Glomerular visceral epithelial cell (primary cell): ENCODE results near the gene MAP3K5.
A peak's percentile ranks its signal among the peaks of the same experiment; 100 is the strongest.

Experiments
- DNase-seq: peaks from one replicate; pipeline ENCODE4 v3.0.0-alpha.2; 2016; ENCODE audit errors: extremely low spot score

MAP3K5 gene

DNA sequence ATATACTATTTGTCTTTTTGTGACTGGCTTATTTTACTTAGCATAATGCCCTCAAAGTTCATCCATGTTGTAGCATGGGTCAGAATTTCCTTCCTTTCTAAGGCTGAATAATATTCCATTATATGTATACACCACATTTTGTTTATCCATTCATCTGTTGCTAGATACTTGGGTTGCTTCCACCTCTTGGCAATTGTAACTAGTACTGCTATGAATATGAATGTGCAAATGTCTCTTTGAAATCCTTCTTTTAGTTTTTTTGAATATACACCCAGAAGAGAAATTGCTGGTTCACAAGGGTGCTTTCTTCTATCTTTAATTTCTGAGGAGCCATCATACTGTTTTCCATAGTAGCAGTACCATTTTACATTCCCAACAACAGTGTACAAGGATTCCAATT is 220.8 kb downstream of the MAP3K5 start:
- no peak for DNase-seq

- DNase-seq: no peak
Measured at GRCh38 chr6:136571065-136571464, 221.2 kb downstream of the MAP3K5 start.

- DNase-seq: no peak
Measured at GRCh38 chr6:136568129-136568528, 224.1 kb downstream of the MAP3K5 start.

DNA sequence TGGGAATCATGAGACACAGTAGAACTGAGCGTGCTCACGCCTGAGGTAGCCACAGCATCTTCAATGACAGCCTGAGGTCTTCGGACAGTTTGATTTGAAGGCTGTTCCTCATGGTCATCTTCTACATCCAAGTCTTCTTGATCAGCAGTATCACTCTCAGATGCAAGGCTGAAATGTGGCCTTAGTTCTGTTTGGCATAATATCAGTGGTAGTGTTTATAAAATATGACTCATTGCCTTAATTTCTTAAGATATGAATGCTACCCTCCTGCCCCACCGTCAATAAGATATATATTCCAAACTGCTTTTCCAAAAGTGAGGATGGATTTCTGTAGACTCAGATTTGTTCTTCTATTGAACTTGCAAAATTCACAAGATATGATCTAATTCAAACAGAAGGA is 224.6 kb downstream of the MAP3K5 start:
- DNase-seq: no peak

DNA sequence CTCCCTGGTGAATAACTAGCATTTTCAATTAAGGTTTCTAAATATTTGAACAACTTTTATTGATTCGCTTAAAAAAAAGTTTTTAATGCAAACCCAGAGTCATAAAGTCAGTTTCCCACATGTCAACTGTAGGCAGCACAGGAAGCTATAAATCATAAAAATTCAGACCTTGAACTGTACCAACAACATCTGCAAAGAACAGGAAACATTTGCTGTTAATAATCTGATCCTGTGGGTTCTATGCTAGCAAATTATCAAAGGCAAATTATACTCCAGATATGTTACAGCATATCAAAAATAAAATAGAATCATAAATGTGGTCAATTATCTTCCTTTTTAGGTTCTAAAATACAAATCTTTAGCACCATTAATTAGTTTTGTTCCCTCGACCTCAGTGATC is 225.4 kb downstream of the MAP3K5 start:
- DNase-seq: no peak

DNA sequence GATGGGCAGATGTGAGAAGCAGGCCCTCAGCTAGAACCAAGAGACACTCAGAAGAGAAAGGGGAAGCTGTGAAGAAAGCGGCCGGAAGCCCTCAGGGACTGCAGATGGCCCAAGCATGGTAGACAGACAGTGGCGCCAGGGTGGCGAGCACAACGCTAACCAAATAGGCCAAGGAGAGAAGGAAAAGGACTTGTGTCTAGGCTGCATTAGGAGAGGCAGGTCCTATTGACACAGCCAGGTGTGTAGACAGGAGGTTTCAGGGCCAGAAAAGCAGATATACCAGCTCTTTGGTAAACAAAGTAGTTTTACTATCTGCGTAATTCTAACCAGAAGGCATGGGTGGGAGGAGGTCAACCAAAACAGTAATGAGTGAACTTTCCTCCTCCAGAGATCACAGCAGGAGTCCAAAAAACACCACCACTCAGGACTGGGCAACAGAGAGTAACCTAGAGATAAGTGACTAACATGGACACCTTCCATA is 226.2 kb downstream of the MAP3K5 start:
- DNase-seq: no peak

DNA sequence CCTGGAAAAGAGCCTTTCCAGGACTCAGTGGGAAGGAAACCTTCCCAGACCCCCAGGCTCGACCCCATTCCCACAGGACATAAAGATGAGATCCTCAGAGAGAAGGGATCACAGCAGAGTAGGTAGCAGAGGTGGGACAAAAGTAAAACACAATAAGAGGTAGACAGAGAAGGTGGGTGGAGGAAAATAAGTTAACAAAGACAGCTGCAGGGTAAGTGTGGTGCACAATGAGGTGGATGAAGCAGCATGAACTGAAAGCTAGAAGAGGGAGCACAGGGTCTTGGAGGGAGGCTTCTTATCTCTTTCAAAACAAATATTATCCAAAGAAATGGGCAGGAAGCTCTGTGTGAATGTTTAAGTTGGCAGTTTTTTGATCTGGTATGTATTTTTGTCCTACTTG is 228.1 kb downstream of the MAP3K5 start:
- DNase-seq: no peak

- no peak for DNase-seq
Measured at GRCh38 chr6:136563386-136564152, 228.7 kb downstream of the MAP3K5 start.

DNA sequence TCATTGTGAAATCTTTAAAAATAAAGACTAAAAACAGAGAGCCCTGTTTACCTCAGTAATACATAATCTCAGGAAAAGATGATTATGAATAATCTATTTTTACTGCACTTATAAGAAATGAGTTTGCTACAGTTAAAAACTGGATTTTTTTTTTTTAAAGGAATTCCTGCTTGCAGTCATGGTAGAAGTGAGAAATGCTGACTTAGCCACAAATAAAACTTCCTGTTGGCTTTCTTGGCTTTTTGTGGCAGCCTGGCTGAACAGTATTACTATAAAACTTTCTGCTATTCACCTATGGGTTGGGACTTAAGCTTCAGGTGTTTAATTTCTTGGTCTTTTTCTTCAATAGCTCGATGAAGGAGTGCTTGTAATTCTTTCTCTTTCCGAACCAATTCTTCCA is 230.1 kb downstream of the MAP3K5 start:
- DNase-seq: no peak

DNA sequence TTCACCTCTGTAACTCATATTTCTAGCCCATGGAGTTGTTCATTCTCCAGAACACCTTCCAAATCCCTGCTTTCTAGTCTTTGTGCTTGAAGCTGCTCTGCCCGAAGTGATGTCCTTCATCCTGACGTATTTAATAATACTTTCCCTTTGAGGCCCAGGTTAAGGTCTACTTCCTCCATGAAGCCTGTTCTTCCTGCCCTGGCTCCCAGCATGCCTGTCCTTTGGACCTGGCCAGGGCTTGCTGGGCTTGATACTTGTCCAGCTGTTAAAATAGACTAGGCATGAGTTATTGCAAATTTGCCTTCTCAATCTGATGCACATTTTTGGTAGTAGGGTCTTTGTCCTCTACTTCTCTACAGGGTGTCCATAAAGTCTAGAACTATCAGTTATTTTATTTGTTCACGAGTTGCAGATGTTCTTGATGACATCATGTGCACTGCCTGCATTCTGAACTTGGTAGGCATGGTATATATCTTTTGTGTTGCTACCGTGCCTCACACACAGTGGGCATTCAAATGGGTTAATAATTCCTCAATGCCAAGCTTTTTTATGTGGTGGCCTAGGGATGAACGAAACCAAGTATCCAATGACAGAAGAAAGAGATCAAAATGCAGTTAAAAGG is 239.0 kb downstream of the MAP3K5 start:
- DNase-seq: no peak

- DNase-seq: no peak
Measured at GRCh38 chr6:136552054-136552453, 240.2 kb downstream of the MAP3K5 start.

- peak; percentile 21 for DNase-seq
Measured at GRCh38 chr6:136551103-136551502, 241.2 kb downstream of the MAP3K5 start.

DNA sequence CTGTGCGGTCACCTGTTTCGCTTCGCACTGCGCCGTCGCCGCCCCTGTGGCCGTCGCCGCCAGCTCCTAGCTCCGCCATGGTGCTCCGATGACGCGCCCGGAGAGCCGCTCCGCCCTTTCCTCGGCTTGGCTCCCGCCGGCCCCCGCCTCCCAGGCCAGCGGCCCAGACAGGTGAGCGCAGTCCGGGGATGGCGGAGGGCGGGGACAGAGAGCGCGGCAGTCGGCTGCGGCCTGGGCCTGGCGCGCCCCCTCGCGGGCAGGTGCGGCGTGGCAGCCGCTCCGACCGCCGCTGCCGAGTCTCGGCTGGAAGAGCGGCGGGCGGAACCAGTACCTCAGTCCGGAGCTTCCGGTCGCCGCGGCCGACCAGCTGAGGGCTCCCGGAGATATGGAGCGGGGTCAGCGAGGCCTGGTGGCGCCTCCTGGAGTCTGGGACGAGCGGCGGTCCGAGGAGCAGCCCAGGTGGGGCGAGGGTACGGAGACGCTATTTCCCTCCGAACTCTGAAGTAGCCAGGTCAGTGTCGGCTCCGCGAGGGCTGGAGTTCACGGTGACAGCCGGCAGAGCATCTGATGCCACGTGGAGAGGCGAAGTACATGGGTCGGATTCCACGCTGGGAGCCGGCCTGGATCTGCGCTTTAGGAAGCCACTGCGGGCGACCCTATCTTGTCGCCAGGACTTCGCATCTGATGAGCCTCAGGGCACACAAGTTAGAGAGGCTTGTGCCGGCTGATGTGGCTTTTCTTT is 241.8 kb downstream of the MAP3K5 start, which contains the start of gene MAP7:
Gene MAP7 (minus strand): TSS at position 93 of the 742 bp plus-strand sequence. CDS start 14 bp downstream, at position 79.
- DNase-seq: peak; percentile 71

DNA sequence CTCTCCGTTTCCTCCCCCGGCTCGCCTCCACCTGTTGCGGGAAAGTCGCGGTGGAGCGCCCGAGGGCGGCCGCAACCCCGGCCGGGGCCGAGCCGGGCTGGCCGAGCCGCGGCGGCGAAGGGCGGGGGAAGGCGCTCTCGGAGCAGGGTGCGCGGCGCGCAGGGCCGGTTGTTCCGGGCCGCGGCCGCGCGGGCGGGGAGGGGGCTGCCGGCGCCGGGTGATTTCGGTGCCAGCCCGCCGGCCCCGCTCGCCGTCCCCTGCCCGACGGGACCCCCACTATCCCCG is 242.3 kb downstream of the MAP3K5 start:
- DNase-seq: no peak

DNA sequence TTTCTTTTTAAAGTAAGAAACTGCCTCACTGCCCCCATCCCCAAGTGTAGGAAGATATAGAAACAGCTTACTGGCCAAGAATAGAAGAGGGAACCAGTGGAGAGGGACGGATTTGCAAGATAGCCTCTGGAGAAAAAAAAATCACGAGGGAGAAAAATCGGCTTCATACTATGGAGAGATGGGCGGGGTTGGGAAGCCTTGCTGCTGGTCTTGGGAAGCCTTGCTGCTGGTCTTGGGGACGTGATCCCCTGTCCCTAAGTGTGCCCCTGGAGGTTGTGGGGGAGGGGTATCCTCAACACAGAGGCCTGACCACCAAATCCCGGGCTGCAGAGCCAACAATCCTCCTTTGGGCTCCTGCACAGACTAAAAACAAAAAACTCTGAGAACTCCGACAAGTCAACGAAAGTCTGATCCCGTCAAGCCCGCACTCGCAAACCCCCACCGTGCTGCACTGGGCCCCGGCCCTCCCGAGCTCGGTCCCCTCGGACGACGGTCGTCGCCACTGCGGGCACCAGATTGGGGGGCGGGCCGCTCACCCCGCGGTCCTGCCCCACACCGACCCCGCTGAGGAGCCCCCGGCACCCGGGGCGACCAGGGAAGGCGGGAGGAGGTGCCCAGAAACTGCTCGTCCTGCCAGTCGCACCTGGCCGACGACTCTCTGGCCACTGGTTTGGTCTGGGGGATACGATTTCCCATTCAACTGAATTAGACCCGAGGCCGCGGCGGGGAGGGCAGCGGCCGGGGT is 242.8 kb downstream of the MAP3K5 start:
- peak; percentile 26 for DNase-seq

DNA sequence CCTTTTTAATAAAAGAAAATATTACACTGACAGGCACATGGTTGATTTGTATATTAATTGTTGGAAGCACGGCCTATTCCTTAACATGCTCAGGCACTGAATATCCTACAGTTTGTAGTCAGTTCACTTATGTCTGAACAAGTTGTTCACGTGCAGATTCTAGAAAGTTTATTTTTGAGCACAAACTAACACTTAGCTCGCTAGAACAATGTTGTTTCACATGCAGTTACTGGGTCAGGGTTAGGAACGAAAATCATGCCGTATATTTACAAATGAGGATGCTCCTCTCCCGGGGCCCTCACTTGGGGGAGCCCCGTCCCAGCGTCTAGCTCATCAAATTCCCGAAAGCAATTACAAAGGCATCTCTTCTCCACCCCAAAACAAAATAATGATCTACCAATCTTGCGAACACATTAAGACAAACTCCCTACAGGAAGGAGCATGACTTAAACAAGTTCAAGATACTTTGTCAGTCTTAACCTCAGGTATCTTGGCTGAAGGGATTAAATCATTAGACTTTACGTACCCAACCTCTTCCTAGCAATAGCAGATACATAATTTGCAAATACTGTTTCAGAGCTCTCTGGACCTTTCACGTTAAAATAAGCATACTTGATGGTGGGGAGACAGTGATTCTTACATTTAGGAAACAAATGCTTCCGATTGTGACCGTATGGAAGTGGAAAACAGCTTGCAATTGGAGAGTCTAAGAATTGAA is 243.5 kb downstream of the MAP3K5 start:
- no peak for DNase-seq

- no peak for DNase-seq
Measured at GRCh38 chr6:136547871-136548270, 244.4 kb downstream of the MAP3K5 start.

- peak; percentile 56 for DNase-seq
Measured at GRCh38 chr6:136547336-136547735, 244.9 kb downstream of the MAP3K5 start.

DNA sequence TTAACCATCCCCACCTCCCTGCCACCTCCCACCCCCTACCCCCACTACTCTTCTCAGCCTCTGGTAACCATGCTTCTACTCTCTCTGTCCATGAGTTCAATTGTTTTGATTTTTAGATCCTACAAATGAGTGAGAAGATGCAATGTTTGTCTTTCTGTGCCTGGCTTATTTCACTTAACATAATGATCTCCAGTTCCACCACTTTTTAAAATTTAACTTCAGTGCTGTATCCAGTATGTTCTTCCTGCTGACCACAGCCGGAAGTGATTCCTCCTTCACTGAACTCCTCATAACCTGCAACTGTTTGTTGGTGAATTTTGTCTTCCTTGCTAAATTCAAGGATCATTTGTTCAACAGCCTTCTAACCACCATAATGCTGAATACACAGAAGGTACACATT is 245.9 kb downstream of the MAP3K5 start:
- peak; percentile 24 for DNase-seq

- DNase-seq: no peak
Measured at GRCh38 chr6:136544326-136544725, 248.0 kb downstream of the MAP3K5 start.

GRCh38 chr6:136541395-136541794 is 250.9 kb downstream of the MAP3K5 start:
- DNase-seq: no peak
